Uterus (tissue), 4 donors: Measurements from ENCODE around the gene C5orf15. TPM values are rescaled to one million over a fixed set of nuclear protein-coding genes. Genes with fewer than 3 reads are reported as not detected.

Experiments
- DNase-seq, 2 donors: peaks; one replicate each; pipeline ENCODE4 v3.0.0-alpha.2; 2019 to 2020
- H3K27ac ChIP-seq, 2 donors: fragments of 200-600 bp; sonication (generic); 1 replicate in 1 of 2; 2 replicates in 1 of 2; pipeline ENCODE4 v1.5.1; 2016 to 2018
- H3K27me3 ChIP-seq, 2 donors: fragments of 200-600 bp; sonication (generic); one replicate each; pipeline ENCODE4 v1.5.1; 2018 to 2019; ENCODE audit warnings: control low read depth in 1 of 2
- H3K36me3 ChIP-seq, 2 donors: fragments of 200-600 bp; sonication (generic); one replicate each; pipeline ENCODE4 v1.5.1; 2019; ENCODE audit warnings: control low read depth in 1 of 2
- H3K4me1 ChIP-seq, 2 donors: fragments of 200-600 bp; sonication (generic); one replicate each; pipeline ENCODE4 v1.5.1; 2018 to 2019; ENCODE audit warnings: control low read depth in 1 of 2
- H3K4me3 ChIP-seq, 2 donors: fragments of 200-600 bp; sonication (generic); 1 replicate in 1 of 2; 2 replicates in 1 of 2; pipeline ENCODE4 v1.5.1; 2018 to 2019; ENCODE audit warnings: mild to moderate bottlenecking in 1 of 2
- H3K9me3 ChIP-seq, 2 donors: fragments of 200-600 bp; sonication (generic); one replicate each; pipeline ENCODE4 v1.5.1; 2019; ENCODE audit warnings: control low read depth in 1 of 2
- POLR2A ChIP-seq, 2 donors: fragments of 450-650 bp; IDR thresholded peaks; one replicate each; pipeline ENCODE4 v1.6.1; 2016; ENCODE audit warnings: antibody characterized with exemption in 2 of 2, mild to moderate bottlenecking in 1 of 2, moderate library complexity in 1 of 2
- intact Hi-C: fragments of 100-400 bp; cut with DNase I; formaldehyde crosslinking; loops from one replicate; pipeline ENCODE4 v1.15.1; 2023; ENCODE audit warnings: low total_unique reads
- total RNA-seq, 4 donors: library from RNA; depleted of rRNA in 3 of 4; stranded (reverse); fragments of >200 nt in 3 of 4; gene quantifications; one replicate each; pipeline versions ENCODE4 v1.1.0 to v1.2.4, GENCODE V29; 2014 to 2023
- TF ChIP-seq, protein P1 (sequence below), 4 experiments: fragments of 200-600 bp in 2 of 4; fragments of 450-650 bp in 2 of 4; sonication (generic) in 2 of 4; IDR thresholded peaks; one replicate each; pipeline ENCODE4 v1.5.1; 2016 to 2019; ENCODE audit warnings: antibody characterized with exemption in 4 of 4, mild to moderate bottlenecking in 2 of 4, moderate library complexity in 1 of 4
- donor health status: DM: yes; HTN: yes; CAD: no.

C5orf15 gene
- total RNA-seq, 4 donors from 2014 or later: 10.5 to 98.9 (median 27.5) TPM

DNA sequence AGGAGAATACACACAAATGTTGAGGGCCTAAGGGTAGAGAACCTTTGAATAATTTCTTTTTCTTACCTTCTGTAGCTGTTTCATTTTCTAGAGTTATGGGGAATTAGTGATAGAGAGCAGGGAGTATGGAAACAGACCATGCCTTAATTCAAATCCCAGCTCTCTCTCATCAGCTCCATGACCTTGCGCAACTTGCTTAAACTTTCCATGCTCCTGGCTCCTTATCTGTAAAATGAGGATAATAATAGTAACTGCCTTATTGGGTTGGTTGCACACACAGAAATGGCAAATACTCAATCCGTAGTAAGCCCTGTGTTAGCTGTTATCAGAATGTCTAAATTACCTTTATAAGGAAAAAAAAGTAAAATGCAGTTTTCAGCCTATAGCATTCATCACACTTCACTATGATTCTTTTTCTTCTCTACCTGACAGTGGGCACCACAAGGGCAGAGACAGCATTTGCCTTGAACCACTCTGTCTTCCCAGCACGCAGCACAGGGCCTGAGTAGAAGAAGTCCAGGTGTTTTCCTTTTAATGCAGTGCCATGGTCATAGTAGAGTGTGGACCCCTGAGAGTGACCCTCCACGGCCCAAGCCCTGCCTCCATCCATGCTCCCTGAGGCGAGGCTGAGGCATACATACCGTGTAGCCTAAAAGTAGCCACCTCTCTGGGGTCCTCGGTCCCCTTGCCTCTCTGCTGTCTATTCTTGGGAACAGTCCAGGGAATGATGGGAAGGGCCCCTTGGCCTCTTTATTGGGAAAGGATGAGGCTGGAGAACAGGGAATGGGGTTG is 17.4 kb downstream of the C5orf15 start:
- Histone ChIP-seq H3K27me3 (no peaks in the 10 kb centered on the region), H3K9me3 (no peaks in the 10 kb centered on the region), H3K36me3 (no peaks in the 10 kb centered on the region), H3K4me1 (no peaks in the 10 kb centered on the region), H3K4me3 (no peak overlapping the region), H3K27ac (no peak overlapping the region)
- no peak for DNase-seq
- TF ChIP-seq, protein P1, sequence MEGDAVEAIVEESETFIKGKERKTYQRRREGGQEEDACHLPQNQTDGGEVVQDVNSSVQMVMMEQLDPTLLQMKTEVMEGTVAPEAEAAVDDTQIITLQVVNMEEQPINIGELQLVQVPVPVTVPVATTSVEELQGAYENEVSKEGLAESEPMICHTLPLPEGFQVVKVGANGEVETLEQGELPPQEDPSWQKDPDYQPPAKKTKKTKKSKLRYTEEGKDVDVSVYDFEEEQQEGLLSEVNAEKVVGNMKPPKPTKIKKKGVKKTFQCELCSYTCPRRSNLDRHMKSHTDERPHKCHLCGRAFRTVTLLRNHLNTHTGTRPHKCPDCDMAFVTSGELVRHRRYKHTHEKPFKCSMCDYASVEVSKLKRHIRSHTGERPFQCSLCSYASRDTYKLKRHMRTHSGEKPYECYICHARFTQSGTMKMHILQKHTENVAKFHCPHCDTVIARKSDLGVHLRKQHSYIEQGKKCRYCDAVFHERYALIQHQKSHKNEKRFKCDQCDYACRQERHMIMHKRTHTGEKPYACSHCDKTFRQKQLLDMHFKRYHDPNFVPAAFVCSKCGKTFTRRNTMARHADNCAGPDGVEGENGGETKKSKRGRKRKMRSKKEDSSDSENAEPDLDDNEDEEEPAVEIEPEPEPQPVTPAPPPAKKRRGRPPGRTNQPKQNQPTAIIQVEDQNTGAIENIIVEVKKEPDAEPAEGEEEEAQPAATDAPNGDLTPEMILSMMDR (IDR thresholded peaks at IDR 0.05): no peak
- no peak for TF ChIP-seq POLR2A (IDR thresholded peaks at IDR 0.05)
- intact Hi-C loops: no loop called here

DNA sequence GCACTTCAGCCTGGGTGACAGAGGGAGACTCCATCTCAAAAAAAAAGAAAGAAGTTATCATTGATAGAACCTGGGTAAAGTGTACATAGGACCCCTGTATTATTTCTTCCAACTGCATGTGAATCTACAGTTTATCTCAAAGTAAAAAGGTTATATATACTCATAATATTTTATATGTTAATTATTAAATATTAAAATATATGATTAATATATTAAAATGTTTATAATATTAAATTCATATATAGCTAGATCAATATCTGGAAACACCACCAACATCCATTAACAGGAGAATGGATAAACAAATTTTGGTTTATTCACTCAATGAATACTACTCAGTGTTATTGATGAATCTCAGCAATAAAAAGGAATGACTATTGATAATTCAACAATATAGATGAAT is 19.7 kb downstream of the C5orf15 start:
- H3K36me3 ChIP-seq: no peaks in the 10 kb centered on the region
- no peak for TF ChIP-seq POLR2A (IDR thresholded peaks at IDR 0.05)
- TF ChIP-seq, protein P1 (IDR thresholded peaks at IDR 0.05): no peak
- H3K27me3 ChIP-seq: no peaks in the 10 kb centered on the region
- intact Hi-C loops: no loop called here
- no peak overlapping the region for H3K27ac ChIP-seq
- H3K9me3 ChIP-seq: no peaks in the 10 kb centered on the region
- H3K4me1 ChIP-seq: no peaks in the 10 kb centered on the region
- DNase-seq: no peak
- no peak overlapping the region for H3K4me3 ChIP-seq

DNA sequence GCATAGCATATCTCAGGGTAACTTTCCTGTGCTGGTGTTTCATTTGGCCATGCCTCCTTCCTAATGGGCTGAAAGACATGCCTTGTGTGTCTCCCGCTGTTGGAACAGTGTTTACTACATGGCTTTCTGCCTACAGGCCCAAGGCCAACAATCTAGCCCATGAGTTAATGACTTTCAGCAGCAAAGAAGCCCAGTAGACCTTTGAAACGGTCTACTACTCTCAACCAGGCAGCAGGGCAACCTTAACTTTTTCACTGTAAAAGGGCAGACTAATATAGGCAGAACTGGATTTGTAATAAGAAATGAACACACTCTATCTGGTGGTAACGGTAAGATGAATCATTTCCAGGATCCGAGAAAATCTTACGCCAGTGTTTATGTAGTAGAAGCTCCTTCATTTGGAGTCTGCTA is 21.0 kb downstream of the C5orf15 start:
- no peaks in the 10 kb centered on the region for H3K36me3 ChIP-seq
- DNase-seq: no peak
- TF ChIP-seq POLR2A (IDR thresholded peaks at IDR 0.05): no peak
- TF ChIP-seq, protein P1 (IDR thresholded peaks at IDR 0.05): no peak
- H3K27me3 ChIP-seq: no peaks in the 10 kb centered on the region
- intact Hi-C loops: no loop called here
- H3K9me3 ChIP-seq: no peaks in the 10 kb centered on the region
- H3K4me1 ChIP-seq: no peaks in the 10 kb centered on the region
- H3K27ac ChIP-seq: no peak overlapping the region
- H3K4me3 ChIP-seq: no peak overlapping the region

DNA sequence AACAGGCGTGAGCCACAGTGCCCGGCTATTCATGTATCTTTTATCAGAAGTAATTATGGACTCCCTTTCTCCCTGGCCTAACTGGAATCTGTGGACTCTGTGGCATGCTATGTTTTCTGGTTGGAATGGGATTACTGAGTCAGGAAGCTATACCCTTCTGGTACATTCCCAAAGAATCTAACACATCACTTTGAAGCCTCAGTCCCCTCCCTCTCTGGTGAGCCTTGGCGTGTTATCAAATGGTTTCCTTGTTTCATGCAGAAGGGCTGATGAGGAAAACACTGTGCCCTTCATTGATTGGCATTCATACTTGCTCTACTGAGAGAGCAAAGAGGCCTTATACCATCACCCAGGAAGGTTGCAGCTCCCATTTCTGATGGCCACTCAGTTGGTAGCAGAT is 22.9 kb downstream of the C5orf15 start:
- no peaks in the 10 kb centered on the region for H3K36me3 ChIP-seq
- no peaks in the 10 kb centered on the region for H3K27me3 ChIP-seq
- TF ChIP-seq POLR2A (IDR thresholded peaks at IDR 0.05): no peak
- TF ChIP-seq, protein P1 (IDR thresholded peaks at IDR 0.05): no peak
- no peak for DNase-seq
- H3K4me3 ChIP-seq: no peak overlapping the region
- no peak overlapping the region for H3K27ac ChIP-seq
- intact Hi-C loops: no loop called here
- H3K9me3 ChIP-seq: no peaks in the 10 kb centered on the region
- no peaks in the 10 kb centered on the region for H3K4me1 ChIP-seq

DNA sequence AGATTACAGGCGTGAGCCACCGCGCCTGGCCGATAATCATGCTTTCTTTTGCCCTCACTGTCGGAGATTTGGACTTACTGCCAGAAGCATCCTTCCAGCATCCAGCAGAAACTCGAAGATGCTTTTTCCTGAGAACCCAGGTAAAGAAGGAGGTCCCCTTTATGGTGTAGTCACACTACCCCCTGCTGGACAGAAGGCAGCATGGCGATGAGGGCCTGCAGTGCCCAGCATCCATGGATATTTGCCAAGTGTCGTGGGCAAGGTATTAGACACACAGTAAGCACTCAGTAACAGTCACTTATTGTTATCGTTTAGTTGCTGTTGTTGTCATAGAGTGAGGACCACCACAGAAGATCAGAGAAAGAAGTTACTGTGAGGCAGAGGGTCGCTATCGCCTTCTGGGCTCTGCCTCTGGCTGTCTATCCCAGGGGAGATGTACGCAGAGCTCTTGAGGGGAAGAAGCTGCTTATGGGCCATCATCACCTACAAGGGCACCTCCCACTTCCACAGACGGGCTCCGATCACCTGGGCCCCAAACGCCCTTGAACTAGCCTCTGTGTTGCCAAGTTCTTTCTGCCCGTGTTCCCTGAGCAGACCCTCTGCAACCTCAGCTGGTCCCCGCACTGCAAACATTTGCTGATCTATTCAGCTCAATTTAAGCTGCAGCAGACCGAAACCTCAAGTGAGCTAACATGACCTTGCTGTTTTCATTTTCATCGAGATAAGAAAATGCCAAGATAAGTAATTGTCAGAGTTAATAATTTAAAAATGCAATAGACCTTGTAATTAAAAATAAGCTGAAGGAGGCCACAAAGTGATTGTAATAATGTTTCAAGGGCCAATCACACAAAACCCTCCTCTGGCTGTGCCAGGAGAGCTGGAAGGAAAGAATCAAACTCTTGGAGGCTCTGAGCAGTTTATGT is 23.9 kb downstream of the C5orf15 start:
- Histone ChIP-seq H3K4me1 (no peaks in the 10 kb centered on the region), H3K4me3 (no peak overlapping the region), H3K9me3 (no peaks in the 10 kb centered on the region), H3K36me3 (no peaks in the 10 kb centered on the region), H3K27me3 (no peaks in the 10 kb centered on the region), H3K27ac (no peak overlapping the region)
- no peak for TF ChIP-seq POLR2A (IDR thresholded peaks at IDR 0.05)
- TF ChIP-seq, protein P1 (IDR thresholded peaks at IDR 0.05): peak in 1 of 4 experiments; percentile 25
- intact Hi-C loops: no loop called here
- no peak for DNase-seq
